ENCODE results near the gene PLG. TPM values are rescaled to one million over a fixed set of nuclear protein-coding genes. Genes with fewer than 3 reads are reported as not detected.
"Not testable (repeated sequence)": the region's sequence is repeated elsewhere in the genome, so short reads cannot be mapped to it uniquely, and the experiment has no call there.

Gene PLG
- total RNA-seq, 1 donor from 2014 or later = not detected

DNA sequence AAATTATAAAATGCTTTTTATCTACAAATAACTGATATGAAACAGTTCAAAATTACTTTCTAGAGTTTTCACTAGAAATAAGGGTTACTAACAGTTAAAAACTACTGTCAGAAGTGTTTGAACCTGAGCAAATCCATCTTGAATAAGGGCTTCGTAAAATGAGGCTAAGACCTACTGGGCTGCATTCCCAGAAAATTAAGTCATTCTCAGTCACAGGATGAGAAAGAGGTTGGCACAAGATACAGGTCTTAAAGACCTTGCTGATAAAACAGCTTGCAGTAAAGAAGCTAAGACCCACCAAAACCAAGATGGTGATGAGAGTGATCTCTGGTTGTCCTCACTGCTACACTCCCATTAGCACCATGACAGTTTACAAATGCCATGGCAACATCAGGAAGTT is 93.7 kb downstream of the PLG start:
- H3K4me1 Mint-ChIP-seq (ENCODE audit: low read depth) = no peaks in the 10 kb centered on the region

DNA sequence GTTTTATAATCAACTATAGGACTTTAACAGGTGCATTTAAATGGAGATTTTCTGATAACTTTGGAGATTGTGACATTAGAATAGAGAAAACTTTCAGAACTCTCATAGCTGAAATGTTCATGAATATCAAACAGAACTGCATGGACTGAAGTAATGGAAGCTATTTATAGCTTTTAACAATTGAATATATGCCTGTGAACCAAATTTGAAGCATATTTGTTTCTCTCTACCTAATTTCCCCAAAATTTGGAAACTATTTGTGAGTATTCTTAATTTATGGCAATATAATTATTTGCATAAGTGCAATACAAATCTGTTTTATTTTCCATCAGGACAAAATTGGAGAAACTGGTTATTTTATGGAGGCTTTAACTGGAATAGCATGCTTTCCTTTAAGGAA is 96.6 kb downstream of the PLG start:
- Mint-ChIP-seq H3K36me3 (ENCODE audit: low read depth) (no peaks in the 10 kb centered on the region), H3K4me3 (ENCODE audit: unreplicated experiment) (no peak overlapping the region), H3K27me3 (ENCODE audit: low read depth) (peaks cover 5% of the 10 kb centered on the region), H3K27ac (ENCODE audit: unreplicated experiment) (no peak overlapping the region), H3K9me3 (ENCODE audit: low read depth) (peaks cover 10% of the 10 kb centered on the region), H3K4me1 (ENCODE audit: low read depth) (no peaks in the 10 kb centered on the region)
- DNase-seq (ENCODE audit: low spot score) = no peak
- TF ChIP-seq, protein P1, sequence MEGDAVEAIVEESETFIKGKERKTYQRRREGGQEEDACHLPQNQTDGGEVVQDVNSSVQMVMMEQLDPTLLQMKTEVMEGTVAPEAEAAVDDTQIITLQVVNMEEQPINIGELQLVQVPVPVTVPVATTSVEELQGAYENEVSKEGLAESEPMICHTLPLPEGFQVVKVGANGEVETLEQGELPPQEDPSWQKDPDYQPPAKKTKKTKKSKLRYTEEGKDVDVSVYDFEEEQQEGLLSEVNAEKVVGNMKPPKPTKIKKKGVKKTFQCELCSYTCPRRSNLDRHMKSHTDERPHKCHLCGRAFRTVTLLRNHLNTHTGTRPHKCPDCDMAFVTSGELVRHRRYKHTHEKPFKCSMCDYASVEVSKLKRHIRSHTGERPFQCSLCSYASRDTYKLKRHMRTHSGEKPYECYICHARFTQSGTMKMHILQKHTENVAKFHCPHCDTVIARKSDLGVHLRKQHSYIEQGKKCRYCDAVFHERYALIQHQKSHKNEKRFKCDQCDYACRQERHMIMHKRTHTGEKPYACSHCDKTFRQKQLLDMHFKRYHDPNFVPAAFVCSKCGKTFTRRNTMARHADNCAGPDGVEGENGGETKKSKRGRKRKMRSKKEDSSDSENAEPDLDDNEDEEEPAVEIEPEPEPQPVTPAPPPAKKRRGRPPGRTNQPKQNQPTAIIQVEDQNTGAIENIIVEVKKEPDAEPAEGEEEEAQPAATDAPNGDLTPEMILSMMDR (IDR thresholded peaks at IDR 0.05) = no peak

More for the DNA sequence above, 93.7 kb downstream of the PLG start:
- peaks cover 10% of the 10 kb centered on the region for H3K9me3 Mint-ChIP-seq (ENCODE audit: low read depth)
- no peak overlapping the region for H3K4me3 Mint-ChIP-seq (ENCODE audit: unreplicated experiment)
- DNase-seq (ENCODE audit: low spot score) = no peak
- no peaks in the 10 kb centered on the region for H3K27me3 Mint-ChIP-seq (ENCODE audit: low read depth)
- no peak overlapping the region for H3K27ac Mint-ChIP-seq (ENCODE audit: unreplicated experiment)
- TF ChIP-seq, protein P1 (IDR thresholded peaks at IDR 0.05) = no peak
- no peaks in the 10 kb centered on the region for H3K36me3 Mint-ChIP-seq (ENCODE audit: low read depth)

DNA sequence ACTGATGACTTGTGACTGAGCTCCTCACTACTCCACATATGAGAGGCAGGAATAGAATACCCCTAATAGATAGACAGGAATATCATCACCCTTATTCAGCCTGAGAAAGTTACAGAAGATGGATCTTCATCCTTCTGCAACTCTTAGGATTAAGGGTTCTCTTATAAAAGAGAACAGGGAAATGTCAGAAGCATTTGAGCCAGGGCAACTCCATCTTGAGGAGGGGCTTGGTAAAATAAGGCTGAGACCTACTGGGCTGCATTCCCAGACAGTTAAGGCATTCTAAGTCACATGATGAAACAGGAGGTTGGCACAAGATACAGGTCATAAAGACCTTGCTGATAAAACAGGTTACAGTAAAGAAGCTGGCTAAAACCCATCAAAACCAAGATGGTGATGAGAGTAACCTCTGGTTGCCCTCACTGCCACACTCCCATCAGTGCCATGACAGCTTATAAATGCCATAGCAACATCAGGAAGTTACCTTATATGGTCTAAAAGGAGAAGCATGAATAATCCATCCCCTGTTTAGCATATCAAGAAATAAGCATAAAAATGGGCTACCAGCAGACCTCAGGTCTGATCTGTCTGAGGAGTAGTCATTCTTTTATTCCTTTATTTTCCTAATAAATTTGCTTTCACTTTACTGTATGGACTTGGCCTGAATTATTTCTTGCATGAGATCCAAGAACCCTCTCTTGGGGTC is 97.9 kb downstream of the PLG start:
- peaks cover 10% of the 10 kb centered on the region for H3K9me3 Mint-ChIP-seq (ENCODE audit: low read depth)
- peaks cover 5% of the 10 kb centered on the region for H3K27me3 Mint-ChIP-seq (ENCODE audit: low read depth)
- TF ChIP-seq, protein P1 (IDR thresholded peaks at IDR 0.05) = no peak
- DNase-seq (ENCODE audit: low spot score) = no peak
- no peaks in the 10 kb centered on the region for H3K4me1 Mint-ChIP-seq (ENCODE audit: low read depth)
- no peaks in the 10 kb centered on the region for H3K36me3 Mint-ChIP-seq (ENCODE audit: low read depth)
- no peak overlapping the region for H3K4me3 Mint-ChIP-seq (ENCODE audit: unreplicated experiment)
- H3K27ac Mint-ChIP-seq (ENCODE audit: unreplicated experiment) = no peak overlapping the region

DNA sequence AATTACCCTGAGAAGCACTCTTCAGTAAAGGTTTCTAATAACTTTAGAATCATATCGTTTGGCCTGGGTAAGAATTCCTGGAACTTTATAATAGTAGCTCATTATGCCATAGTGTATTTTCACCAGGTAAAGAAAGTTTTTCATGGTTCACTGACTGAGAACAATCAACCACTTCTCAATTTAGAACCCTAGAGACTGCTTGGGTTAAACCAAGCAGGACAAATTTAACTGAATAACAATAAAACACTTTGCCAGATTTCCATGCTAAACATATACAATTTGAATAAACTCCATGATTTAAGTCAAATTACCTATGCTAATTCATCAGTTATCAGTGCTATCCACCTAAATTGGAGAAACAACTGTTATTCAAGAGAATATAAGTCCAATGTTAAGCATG is 99.4 kb downstream of the PLG start:
- peaks cover 10% of the 10 kb centered on the region for H3K9me3 Mint-ChIP-seq (ENCODE audit: low read depth)
- no peak overlapping the region for H3K27ac Mint-ChIP-seq (ENCODE audit: unreplicated experiment)
- TF ChIP-seq, protein P1 (IDR thresholded peaks at IDR 0.05) = no peak
- DNase-seq (ENCODE audit: low spot score) = no peak
- H3K36me3 Mint-ChIP-seq (ENCODE audit: low read depth) = no peaks in the 10 kb centered on the region
- peaks cover 5% of the 10 kb centered on the region for H3K27me3 Mint-ChIP-seq (ENCODE audit: low read depth)
- H3K4me1 Mint-ChIP-seq (ENCODE audit: low read depth) = no peaks in the 10 kb centered on the region
- no peak overlapping the region for H3K4me3 Mint-ChIP-seq (ENCODE audit: unreplicated experiment)

DNA sequence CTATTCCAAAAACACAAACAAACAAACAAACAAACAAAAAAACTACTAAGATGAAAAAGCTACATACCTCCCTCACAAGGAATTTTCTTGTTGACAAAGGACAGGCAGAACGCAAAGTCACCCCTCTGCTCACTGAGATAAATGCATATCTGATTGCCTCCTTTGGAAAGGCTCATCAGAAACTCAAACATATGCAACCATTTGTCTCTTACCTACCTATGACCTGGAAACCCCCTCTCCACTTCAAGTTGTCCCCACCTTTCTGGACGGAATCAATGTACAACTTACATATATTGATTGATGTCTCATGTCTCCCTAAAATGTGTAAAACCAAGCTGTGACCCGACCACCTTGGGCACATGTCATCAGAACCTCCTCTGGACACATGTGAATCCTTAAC is 100.0 kb downstream of the PLG start:
- not testable (repeated sequence) for H3K36me3 Mint-ChIP-seq (ENCODE audit: low read depth); H3K9me3 Mint-ChIP-seq (ENCODE audit: low read depth); DNase-seq (ENCODE audit: low spot score); H3K4me3 Mint-ChIP-seq (ENCODE audit: unreplicated experiment); H3K4me1 Mint-ChIP-seq (ENCODE audit: low read depth); H3K27ac Mint-ChIP-seq (ENCODE audit: unreplicated experiment); H3K27me3 Mint-ChIP-seq (ENCODE audit: low read depth)

Other genes with a start within 250 kb of the PLG start
- 0.31 TPM in 1 of 3 replicates, not detected in the others for gene LPA, start 38.0 kb upstream of the PLG start, total RNA-seq